Aorta (tissue), 5 donors: ENCODE results near the gene ALDH8A1. TPM values are rescaled to one million over a fixed set of nuclear protein-coding genes. Genes with fewer than 3 reads are reported as not detected.

ENCODE experiments used
- ATAC-seq: fragments of 200-7000 bp; cut with Tn5 transposase; one replicate; pipeline ENCODE4 v1.9.1; 2022; ENCODE audit warnings: moderate library complexity; ENCODE audit not compliant: low FRiP score
- DNase-seq, 2 donors: peaks; one replicate each; pipeline ENCODE4 v3.0.0-alpha.2; 2020
- H3K27ac ChIP-seq, 2 donors: one replicate each; pipeline ENCODE4 v1.5.1; 2013; ENCODE audit warnings: low read length in 2 of 2, mild to moderate bottlenecking in 2 of 2, moderate library complexity in 2 of 2, control low read depth in 1 of 2, inconsistent platforms in 1 of 2, low read depth in 1 of 2
- H3K27me3 ChIP-seq, 2 donors: one replicate each; pipeline ENCODE4 v1.6.1; 2013; ENCODE audit warnings: control low read depth in 1 of 2, low read length in 1 of 2, mild to moderate bottlenecking in 1 of 2, moderate library complexity in 1 of 2; ENCODE audit not compliant: insufficient read depth in 2 of 2, control insufficient read depth in 1 of 2
- H3K36me3 ChIP-seq, 2 donors: one replicate each; pipeline ENCODE4 v1.6.1; 2013; ENCODE audit warnings: control low read depth in 1 of 2, low read length in 1 of 2, mild to moderate bottlenecking in 1 of 2; ENCODE audit not compliant: insufficient read depth in 2 of 2, control insufficient read depth in 1 of 2
- H3K4me1 ChIP-seq, 2 donors: one replicate each; pipeline ENCODE4 v1.6.1; 2013; ENCODE audit warnings: low read length in 2 of 2, control low read depth in 1 of 2, mild to moderate bottlenecking in 1 of 2, moderate library complexity in 1 of 2; ENCODE audit not compliant: insufficient read depth in 2 of 2, control insufficient read depth in 1 of 2
- H3K4me3 ChIP-seq, 2 donors: one replicate each; pipeline ENCODE4 v1.5.1; 2013; ENCODE audit warnings: low read length in 2 of 2, control low read depth in 1 of 2, mild to moderate bottlenecking in 1 of 2
- H3K9me3 ChIP-seq: one replicate; pipeline ENCODE4 v1.6.1; 2013; ENCODE audit warnings: mild to moderate bottlenecking, low read length; ENCODE audit not compliant: control insufficient read depth
- WGBS, 2 donors: extraction: QIAGEN DNeasy Blood & Tissue Kit; methylation state at CpG; one replicate each; pipeline ENCODE4 v1.1.7; 2013; 5-methylcytosine and 5-hydroxymethylcytosine counted together
- intact Hi-C, 2 donors: fragments of 100-400 bp; cut with DNase I; formaldehyde crosslinking; loops; one replicate each; pipeline versions ENCODE4 v1.14.2 to v1.15.0; 2022
- polyA plus RNA-seq, 2 donors: library from polyadenylated mRNA; stranded (reverse); fragments of 200-250 nt; gene quantifications; one replicate each; pipeline ENCODE4 v1.2.3, GENCODE V29; 2013
- total RNA-seq, 2 donors: library from RNA; stranded (reverse); fragmentation: NEBNext Ultra II Directional; extraction: Animal tissue kit (Norgen Biotek cat#: 25700); gene quantifications; one replicate each; pipeline ENCODE4 v1.2.1, GENCODE V29; 2021
- donor health status: healthy with polysubstance abuse.
- donor health status: Bipolar disorder and iron deficiency.
- donor health status: DM: no; HTN: no; CAD: no.
- donor health status: DM: no; HTN: no; CAD: no.
- donor health status: DM: yes; HTN: yes; CAD: no.

The ALDH8A1 gene
- total and polyA plus RNA-seq, 4 donors: 0.75 to 4.1 (median 1.7) TPM

DNA sequence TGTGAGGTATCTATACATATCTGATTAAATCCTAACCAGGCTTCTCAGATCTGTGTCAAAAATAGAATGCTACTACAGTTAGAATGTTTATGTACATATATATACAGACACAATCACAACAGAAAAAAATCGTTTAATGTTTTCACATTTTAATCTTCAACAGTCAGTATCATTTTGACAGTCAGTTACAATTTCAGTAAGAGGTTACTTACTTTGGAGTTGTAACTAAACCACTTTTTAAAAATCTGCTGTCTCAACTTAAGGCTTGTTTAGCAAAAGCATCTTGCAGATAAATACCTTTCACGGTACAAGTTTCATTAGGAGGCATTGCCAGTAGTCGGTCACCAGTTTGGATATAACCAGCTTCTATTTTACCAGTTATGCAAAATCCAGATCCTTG lies 32.3 kb upstream of the ALDH8A1 start:
- Histone ChIP-seq H3K4me3 (no peak overlapping the region), H3K9me3 (no peaks in the 10 kb centered on the region), H3K36me3 (peaks cover 2 to 4% of the 10 kb centered on the region in 2 donors), H3K27ac (no peak overlapping the region), H3K4me1 (no peaks in the 10 kb centered on the region), H3K27me3 (no peaks in the 10 kb centered on the region)
- no peak for DNase-seq
- 84 to 86% methylated on average over 3 of the region's 3 CpGs for WGBS, 2 donors
- intact Hi-C loops: no loop called here
- no peak for ATAC-seq

DNA sequence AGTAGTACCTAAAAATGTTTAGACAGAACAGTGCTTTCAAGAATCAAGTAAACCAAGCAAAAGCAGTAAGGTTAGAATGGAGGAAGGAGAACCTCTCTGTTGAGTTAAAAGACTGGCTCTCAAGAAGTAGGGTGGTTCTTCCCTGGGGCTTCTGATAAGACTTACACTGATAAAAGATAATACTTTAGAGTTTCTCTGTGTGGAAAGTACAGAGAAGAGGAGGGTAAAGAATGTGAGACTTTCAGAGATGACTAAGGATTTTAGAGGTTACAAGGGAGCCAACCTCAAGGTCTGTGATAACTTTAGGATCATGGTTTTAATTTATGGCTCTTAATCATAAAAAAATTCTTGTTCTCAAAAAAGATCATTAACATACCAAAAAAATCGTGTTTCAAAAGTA lies 30.9 kb upstream of the ALDH8A1 start:
- DNase-seq: no peak
- H3K4me1 ChIP-seq: no peaks in the 10 kb centered on the region
- no peaks in the 10 kb centered on the region for H3K9me3 ChIP-seq
- H3K27me3 ChIP-seq: no peaks in the 10 kb centered on the region
- intact Hi-C loops: no loop called here
- WGBS, 2 donors: 61 to 78% methylated on average over 1 of the region's 1 CpG
- peaks cover 2 to 4% of the 10 kb centered on the region in 2 donors for H3K36me3 ChIP-seq
- H3K4me3 ChIP-seq: no peak overlapping the region
- H3K27ac ChIP-seq: no peak overlapping the region
- ATAC-seq: no peak

DNA sequence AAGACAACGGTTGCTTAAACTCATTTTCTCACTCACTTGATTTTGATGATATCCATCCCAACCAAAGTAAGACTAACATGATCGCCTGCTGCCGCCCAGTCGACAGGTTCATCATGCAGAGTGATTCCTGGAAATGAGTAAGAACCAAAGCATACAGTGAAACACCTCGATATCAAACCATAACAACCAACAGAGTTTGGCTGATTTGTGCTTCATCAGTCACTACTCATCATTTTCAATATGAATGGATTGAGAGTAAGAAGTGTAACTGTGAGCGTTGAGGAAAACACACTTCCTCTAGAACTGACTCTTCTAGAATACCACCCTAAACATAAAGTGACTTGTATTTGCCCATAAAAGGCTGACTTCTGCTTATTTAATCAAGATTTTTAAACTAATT lies 29.2 kb upstream of the ALDH8A1 start:
- no peak for ATAC-seq
- 92 to 93% methylated on average over 6 of the region's 6 CpGs for WGBS, 2 donors

DNA sequence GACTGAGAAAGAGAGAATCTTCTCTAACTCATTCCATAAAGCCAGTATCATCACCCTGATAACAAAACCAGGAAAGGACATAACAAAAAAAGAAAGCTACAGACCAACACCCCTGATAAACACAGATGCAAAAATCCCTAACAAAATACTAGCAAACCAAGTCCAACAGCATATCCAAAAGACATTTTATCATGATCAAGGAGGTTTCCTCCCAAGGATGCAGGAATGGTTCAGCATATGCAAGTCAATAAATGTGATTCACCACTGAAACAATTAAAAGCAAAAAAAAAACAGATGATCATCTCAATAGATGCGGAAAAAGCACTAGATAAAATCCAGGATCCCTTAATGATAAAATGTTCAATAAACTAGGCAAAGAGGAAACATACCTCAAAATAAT lies 24.5 kb upstream of the ALDH8A1 start:
- DNase-seq (no peak), ATAC-seq (no peak)
- Histone ChIP-seq H3K4me3 (no peak overlapping the region), H3K27ac (no peak overlapping the region), H3K9me3 (no peaks in the 10 kb centered on the region), H3K27me3 (no peaks in the 10 kb centered on the region), H3K36me3 (no peaks in the 10 kb centered on the region), H3K4me1 (no peaks in the 10 kb centered on the region)
- 96 to 97% methylated on average over 1 of the region's 1 CpG for WGBS, 2 donors
- intact Hi-C loops: no loop called here

More for the DNA sequence above, 29.2 kb upstream of the ALDH8A1 start:
- no peaks in the 10 kb centered on the region for H3K9me3 ChIP-seq
- no peak overlapping the region for H3K4me3 ChIP-seq
- no peak overlapping the region for H3K27ac ChIP-seq
- intact Hi-C loops: no loop called here
- H3K36me3 ChIP-seq: peaks cover 0 to 4% of the 10 kb centered on the region in 2 donors
- H3K27me3 ChIP-seq: no peaks in the 10 kb centered on the region
- DNase-seq: no peak
- H3K4me1 ChIP-seq: no peaks in the 10 kb centered on the region

DNA sequence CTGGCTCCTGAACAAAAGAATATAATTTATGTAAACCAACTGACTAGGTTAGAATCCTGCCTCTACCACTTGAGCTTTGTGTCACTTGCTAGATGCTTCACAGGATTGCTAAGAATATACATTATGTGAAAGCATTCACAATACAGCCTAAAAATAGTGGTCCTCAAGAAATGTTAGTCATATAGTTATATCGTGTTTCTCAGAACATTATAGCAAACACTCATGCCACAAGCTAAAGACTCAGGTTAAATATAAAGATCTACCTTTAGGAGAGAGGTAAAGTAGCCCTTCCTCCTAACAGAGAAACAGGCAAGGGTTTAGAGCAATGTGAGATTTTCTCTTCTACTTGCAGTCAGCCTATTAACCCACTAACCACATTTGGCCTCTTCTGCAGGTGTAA lies 17.8 kb upstream of the ALDH8A1 start:
- no peaks in the 10 kb centered on the region for H3K9me3 ChIP-seq
- no peak overlapping the region for H3K4me3 ChIP-seq
- ATAC-seq: no peak

DNA sequence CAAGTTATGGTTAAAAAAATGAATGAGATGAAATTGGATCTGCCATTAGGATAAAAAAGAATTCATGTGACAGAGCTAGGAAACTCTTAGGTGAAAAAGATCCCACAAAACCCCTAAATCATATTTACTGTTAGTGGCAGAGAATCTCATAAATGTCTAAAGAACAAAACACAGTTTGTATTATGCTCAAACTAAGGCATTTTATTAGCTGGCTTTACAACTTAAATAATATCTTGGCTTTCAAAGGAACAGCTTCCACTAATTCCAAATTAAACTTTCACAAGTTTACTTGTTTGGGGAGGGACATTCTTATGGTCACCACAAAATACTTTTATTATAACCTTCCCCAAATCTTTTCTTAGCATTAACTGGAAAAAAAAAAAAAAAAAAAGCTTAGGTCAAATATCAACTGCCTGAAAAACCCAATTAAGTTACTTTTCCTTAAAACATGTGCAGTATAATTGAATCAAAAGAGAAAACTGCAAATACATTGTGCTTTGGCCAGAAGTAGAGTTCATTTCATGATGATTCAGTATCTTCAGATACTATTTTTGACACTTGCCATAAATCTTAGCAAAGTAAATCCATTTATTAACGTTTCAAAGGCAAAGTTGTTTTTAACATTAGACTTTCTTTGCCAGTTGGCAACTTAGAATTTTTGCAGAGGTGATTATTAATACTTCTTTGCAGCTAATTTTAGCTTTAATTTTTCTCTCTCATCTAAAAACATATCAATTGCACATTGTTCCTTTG lies 14.7 kb upstream of the ALDH8A1 start:
- Histone ChIP-seq H3K27ac (no peak overlapping the region), H3K36me3 (no peaks in the 10 kb centered on the region), H3K4me1 (no peaks in the 10 kb centered on the region), H3K4me3 (no peak overlapping the region), H3K9me3 (no peaks in the 10 kb centered on the region), H3K27me3 (no peaks in the 10 kb centered on the region)
- ATAC-seq (no peak), DNase-seq (no peak)
- intact Hi-C loops: no loop called here
- WGBS, 2 donors: 0 to 10% methylated on average over 1 of the region's 1 CpG

More for the DNA sequence above, 17.8 kb upstream of the ALDH8A1 start:
- intact Hi-C loops: no loop called here
- whole genome bisulfite sequencing, 2 donors: 13 to 34% methylated on average over 1 of the region's 1 CpG
- Histone ChIP-seq H3K27me3 (no peaks in the 10 kb centered on the region), H3K36me3 (no peaks in the 10 kb centered on the region), H3K4me1 (no peaks in the 10 kb centered on the region), H3K27ac (no peak overlapping the region)
- no peak for DNase-seq

DNA sequence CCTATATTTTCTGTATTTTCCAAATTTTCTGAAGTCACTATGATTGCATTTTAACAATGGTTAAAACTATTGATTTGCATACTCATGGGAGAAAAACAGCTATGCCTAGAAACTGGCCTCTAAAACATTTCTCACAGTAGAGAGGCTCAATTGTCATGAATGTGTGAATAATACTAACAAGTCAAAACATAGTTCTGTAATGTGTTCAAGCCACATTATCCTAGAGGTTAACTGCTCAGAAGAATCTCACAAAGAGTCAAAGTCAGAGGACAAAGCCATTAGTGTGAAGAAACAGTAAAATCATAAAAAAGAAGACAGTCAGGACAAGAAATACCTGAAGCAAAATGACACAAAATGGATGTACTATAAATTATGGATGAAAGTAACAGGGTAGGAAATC lies 12.5 kb upstream of the ALDH8A1 start:
- Histone ChIP-seq H3K9me3 (no peaks in the 10 kb centered on the region), H3K36me3 (peaks cover 0 to 3% of the 10 kb centered on the region in 2 donors), H3K4me3 (no peak overlapping the region), H3K4me1 (no peaks in the 10 kb centered on the region), H3K27ac (no peak overlapping the region), H3K27me3 (no peaks in the 10 kb centered on the region)
- DNase-seq (no peak), ATAC-seq (no peak)
- intact Hi-C loops: no loop called here

DNA sequence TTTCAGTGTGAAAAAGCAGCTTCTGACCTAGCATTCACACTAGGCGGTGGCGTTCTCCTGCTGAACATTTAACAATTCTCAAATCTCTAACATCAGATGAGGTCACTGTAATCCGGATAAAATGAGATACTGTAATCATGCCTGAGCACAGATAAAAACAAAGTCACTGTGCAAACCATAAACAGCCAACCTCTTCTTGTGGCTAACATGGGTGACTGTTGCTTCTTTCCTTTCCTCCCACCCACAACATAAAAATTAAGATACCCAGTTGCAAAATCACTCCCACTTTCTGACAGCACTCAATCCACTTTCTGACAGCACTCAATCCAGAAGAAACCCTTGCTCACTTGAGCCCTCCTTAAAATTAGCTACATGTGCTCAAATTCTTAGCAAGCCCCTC lies 11.5 kb upstream of the ALDH8A1 start:
- no peak overlapping the region for H3K27ac ChIP-seq
- H3K4me3 ChIP-seq: no peak overlapping the region
- ATAC-seq (no peak), DNase-seq (no peak)
- no peaks in the 10 kb centered on the region for H3K9me3 ChIP-seq
- no peaks in the 10 kb centered on the region for H3K27me3 ChIP-seq
- H3K4me1 ChIP-seq: no peaks in the 10 kb centered on the region
- WGBS, 2 donors: 86 to 90% methylated on average over 3 of the region's 3 CpGs
- intact Hi-C loops: no loop called here
- peaks cover 0 to 3% of the 10 kb centered on the region in 2 donors for H3K36me3 ChIP-seq

DNA sequence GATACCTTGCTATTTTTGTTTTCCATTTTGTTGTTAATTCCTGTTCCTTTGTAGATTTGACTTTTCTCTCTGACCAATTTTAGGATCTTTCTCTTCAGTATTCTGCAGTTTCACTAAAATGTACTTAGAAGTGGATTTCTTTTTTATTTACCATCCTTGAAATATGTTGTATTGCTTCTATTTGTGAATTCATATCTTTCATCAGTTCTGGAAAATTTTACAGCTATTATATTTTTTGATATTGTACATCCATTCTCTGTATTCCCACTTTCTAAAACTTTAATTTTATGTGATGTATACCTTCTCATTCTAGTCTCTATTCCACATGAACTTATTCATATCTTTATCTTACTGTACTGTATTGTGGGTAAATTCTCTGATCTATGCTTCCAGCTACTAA lies 9.7 kb upstream of the ALDH8A1 start:
- ATAC-seq (no peak), DNase-seq (no peak)
- no peaks in the 10 kb centered on the region for H3K9me3 ChIP-seq
- H3K27me3 ChIP-seq: no peaks in the 10 kb centered on the region
- no peak overlapping the region for H3K27ac ChIP-seq
- no peak overlapping the region for H3K4me3 ChIP-seq
- intact Hi-C loops: no loop called here
- peaks cover 0 to 3% of the 10 kb centered on the region in 2 donors for H3K36me3 ChIP-seq
- H3K4me1 ChIP-seq: no peaks in the 10 kb centered on the region
